ENCODE results near the gene GALNT10.

The GALNT10 gene

DNA sequence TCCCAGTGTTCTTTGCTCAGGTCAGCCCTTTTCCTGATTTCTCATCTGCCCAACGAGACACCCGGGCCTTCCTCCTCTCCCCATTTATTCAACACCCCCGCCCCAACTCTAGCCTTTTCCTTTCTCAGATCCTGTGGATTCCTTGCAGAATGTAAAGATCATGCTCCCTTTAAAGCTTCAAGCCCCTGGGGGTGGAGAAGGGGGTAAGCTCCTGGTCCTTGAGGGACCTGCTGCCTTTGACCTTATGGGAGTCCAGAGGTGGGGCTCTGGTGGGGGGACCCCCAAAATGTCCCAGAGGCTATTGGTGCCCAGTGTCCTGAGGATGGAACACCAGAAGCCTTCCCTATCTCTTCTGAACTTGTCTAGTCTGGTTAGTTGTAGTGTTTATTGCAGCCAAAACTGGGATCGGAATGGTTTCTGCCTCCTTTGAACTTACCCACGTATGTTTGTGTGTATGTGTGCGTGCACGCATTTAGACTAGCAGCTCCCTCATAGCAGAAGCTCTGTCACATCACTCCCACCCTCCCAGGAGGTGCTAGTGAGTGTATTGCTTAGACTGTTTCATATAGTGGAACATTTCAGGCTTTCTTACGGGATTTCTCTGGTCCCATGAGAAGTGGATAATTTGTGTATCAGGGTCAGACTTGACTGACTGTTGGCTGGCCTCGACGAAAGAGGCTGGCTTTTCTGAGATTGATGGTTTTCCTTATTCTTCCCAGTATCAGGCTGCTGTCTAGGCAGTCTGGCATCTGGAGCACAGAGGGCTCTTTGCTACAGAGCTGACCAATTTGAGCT lies 1.1 kb downstream of the GALNT10 start:
- TF ChIP-seq, protein P1, sequence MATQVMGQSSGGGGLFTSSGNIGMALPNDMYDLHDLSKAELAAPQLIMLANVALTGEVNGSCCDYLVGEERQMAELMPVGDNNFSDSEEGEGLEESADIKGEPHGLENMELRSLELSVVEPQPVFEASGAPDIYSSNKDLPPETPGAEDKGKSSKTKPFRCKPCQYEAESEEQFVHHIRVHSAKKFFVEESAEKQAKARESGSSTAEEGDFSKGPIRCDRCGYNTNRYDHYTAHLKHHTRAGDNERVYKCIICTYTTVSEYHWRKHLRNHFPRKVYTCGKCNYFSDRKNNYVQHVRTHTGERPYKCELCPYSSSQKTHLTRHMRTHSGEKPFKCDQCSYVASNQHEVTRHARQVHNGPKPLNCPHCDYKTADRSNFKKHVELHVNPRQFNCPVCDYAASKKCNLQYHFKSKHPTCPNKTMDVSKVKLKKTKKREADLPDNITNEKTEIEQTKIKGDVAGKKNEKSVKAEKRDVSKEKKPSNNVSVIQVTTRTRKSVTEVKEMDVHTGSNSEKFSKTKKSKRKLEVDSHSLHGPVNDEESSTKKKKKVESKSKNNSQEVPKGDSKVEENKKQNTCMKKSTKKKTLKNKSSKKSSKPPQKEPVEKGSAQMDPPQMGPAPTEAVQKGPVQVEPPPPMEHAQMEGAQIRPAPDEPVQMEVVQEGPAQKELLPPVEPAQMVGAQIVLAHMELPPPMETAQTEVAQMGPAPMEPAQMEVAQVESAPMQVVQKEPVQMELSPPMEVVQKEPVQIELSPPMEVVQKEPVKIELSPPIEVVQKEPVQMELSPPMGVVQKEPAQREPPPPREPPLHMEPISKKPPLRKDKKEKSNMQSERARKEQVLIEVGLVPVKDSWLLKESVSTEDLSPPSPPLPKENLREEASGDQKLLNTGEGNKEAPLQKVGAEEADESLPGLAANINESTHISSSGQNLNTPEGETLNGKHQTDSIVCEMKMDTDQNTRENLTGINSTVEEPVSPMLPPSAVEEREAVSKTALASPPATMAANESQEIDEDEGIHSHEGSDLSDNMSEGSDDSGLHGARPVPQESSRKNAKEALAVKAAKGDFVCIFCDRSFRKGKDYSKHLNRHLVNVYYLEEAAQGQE (IDR thresholded peaks at IDR 0.05; ENCODE audit: insufficient replicate concordance, low read depth), result no peak
- TF ChIP-seq, protein P2, sequence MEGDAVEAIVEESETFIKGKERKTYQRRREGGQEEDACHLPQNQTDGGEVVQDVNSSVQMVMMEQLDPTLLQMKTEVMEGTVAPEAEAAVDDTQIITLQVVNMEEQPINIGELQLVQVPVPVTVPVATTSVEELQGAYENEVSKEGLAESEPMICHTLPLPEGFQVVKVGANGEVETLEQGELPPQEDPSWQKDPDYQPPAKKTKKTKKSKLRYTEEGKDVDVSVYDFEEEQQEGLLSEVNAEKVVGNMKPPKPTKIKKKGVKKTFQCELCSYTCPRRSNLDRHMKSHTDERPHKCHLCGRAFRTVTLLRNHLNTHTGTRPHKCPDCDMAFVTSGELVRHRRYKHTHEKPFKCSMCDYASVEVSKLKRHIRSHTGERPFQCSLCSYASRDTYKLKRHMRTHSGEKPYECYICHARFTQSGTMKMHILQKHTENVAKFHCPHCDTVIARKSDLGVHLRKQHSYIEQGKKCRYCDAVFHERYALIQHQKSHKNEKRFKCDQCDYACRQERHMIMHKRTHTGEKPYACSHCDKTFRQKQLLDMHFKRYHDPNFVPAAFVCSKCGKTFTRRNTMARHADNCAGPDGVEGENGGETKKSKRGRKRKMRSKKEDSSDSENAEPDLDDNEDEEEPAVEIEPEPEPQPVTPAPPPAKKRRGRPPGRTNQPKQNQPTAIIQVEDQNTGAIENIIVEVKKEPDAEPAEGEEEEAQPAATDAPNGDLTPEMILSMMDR (IDR thresholded peaks at IDR 0.05; ENCODE audit: insufficient read depth, low read length), result no peak
- no peak for TF ChIP-seq POLR2AphosphoS5 (IDR thresholded peaks at IDR 0.05; ENCODE audit: low read depth)
- no peak for TF ChIP-seq SPI1 (IDR thresholded peaks at IDR 0.05; ENCODE audit: borderline replicate concordance, low read depth)
- no peak for TF ChIP-seq GABPA (IDR thresholded peaks at IDR 0.05; ENCODE audit: low read depth)
- no peak overlapping the region for H3K4me3 ChIP-seq (replicated peaks; ENCODE audit: insufficient read depth, low read length)
- peaks cover 4% of the 10 kb centered on the region for H3K27me3 ChIP-seq (ENCODE audit: insufficient read depth, poor library complexity, severe bottlenecking)
- no peak for DNase-seq (ENCODE audit: low read depth in 1 of 2, low spot score in 1 of 2)
- H3K27ac ChIP-seq (replicated peaks), result no peak overlapping the region

GRCh38 chr5:154193283-154193682 lies 2.8 kb downstream of the GALNT10 start:
- no peak for DNase-seq (ENCODE audit: low read depth in 1 of 2, low spot score in 1 of 2)
- H3K27ac ChIP-seq (replicated peaks), result no peak overlapping the region
- peaks cover 4% of the 10 kb centered on the region for H3K27me3 ChIP-seq (ENCODE audit: insufficient read depth, poor library complexity, severe bottlenecking)
- no peak overlapping the region for H3K4me3 ChIP-seq (replicated peaks; ENCODE audit: insufficient read depth, low read length)
- TF ChIP-seq GABPA (IDR thresholded peaks at IDR 0.05; ENCODE audit: low read depth) (no peak), POLR2AphosphoS5 (IDR thresholded peaks at IDR 0.05; ENCODE audit: low read depth) (no peak), SPI1 (IDR thresholded peaks at IDR 0.05; ENCODE audit: borderline replicate concordance, low read depth) (no peak)
- TF ChIP-seq, protein P2 (IDR thresholded peaks at IDR 0.05; ENCODE audit: insufficient read depth, low read length), result no peak
- TF ChIP-seq, protein P1 (IDR thresholded peaks at IDR 0.05; ENCODE audit: insufficient replicate concordance, low read depth), result no peak

DNA sequence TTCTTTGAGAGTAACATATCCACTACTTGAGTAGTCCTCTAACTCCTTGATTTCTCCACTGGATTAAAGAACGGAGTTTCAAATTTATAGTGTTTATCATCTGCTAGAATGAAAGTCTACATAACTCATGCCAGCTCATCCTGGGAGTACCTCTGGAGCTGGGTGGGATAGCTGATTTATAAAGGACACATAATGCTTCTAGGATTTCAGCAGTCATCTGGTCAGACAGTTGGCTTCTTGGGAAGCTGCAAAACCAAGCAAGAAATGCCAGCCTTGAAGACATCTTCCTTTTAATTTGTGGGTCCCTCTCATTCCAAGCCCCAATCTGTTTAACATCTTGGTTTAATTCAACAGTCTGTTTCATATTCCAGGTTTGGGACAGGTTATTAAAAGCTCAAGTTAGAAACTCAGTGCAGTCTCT lies 3.2 kb downstream of the GALNT10 start:
- Histone ChIP-seq H3K27me3 (ENCODE audit: insufficient read depth, poor library complexity, severe bottlenecking) (peaks cover 4% of the 10 kb centered on the region), H3K27ac (replicated peaks) (no peak overlapping the region), H3K4me3 (replicated peaks; ENCODE audit: insufficient read depth, low read length) (no peak overlapping the region)
- no peak for TF ChIP-seq GABPA (IDR thresholded peaks at IDR 0.05; ENCODE audit: low read depth)
- TF ChIP-seq, protein P1 (IDR thresholded peaks at IDR 0.05; ENCODE audit: insufficient replicate concordance, low read depth), result no peak
- TF ChIP-seq, protein P2 (IDR thresholded peaks at IDR 0.05; ENCODE audit: insufficient read depth, low read length), result no peak
- no peak for TF ChIP-seq POLR2AphosphoS5 (IDR thresholded peaks at IDR 0.05; ENCODE audit: low read depth)
- TF ChIP-seq SPI1 (IDR thresholded peaks at IDR 0.05; ENCODE audit: borderline replicate concordance, low read depth), result no peak
- DNase-seq (ENCODE audit: low read depth in 1 of 2, low spot score in 1 of 2), result no peak

Data from HL-60 (cell line).